Testis (tissue), 3 donors: ENCODE data around the gene NBEA. TPM values are rescaled to one million over a fixed set of nuclear protein-coding genes. Genes with fewer than 3 reads are reported as not detected.

Experiments used
- DNase-seq: peaks from one replicate; pipeline ENCODE4 v3.0.0-alpha.2; 2019
- H3K27ac ChIP-seq, 2 donors: fragments of 200-600 bp; sonication (generic); one replicate each; pipeline ENCODE4 v1.5.1; 2019
- H3K27me3 ChIP-seq: fragments of 200-600 bp; sonication (generic); one replicate; pipeline ENCODE4 v1.5.1; 2019
- H3K36me3 ChIP-seq: fragments of 200-600 bp; sonication (generic); one replicate; pipeline ENCODE4 v1.5.1; 2017; ENCODE audit warnings: low read depth; ENCODE audit errors: missing control alignments
- H3K4me1 ChIP-seq: fragments of 200-600 bp; sonication (generic); one replicate; pipeline ENCODE4 v1.5.1; 2019
- H3K4me3 ChIP-seq, 2 donors: fragments of 200-600 bp; sonication (generic); one replicate each; pipeline ENCODE4 v1.5.1; 2017 to 2019
- H3K9me3 ChIP-seq: fragments of 200-600 bp; sonication (generic); one replicate; pipeline ENCODE4 v1.5.1; 2017
- CTCF ChIP-seq, 3 experiments: fragments of 450-650 bp in 2 of 3; fragments of 200-600 bp in 1 of 3; sonication (generic) in 1 of 3; IDR thresholded peaks; one replicate each; pipeline ENCODE4 v1.5.1; 2016 to 2019; ENCODE audit warnings: antibody characterized with exemption in 3 of 3, mild to moderate bottlenecking in 2 of 3, moderate library complexity in 1 of 3
- POLR2A ChIP-seq: fragments of 450-650 bp; IDR thresholded peaks from one replicate; pipeline ENCODE4 v1.6.1; 2017; ENCODE audit warnings: antibody characterized with exemption, mild to moderate bottlenecking, moderate library complexity
- WGBS, 2 donors: methylation state at CpG; one replicate each; pipeline ENCODE4 v1.1.5; 2018; 5-methylcytosine and 5-hydroxymethylcytosine counted together
- intact Hi-C: fragments of 100-400 bp; cut with DNase I; formaldehyde crosslinking; loops from one replicate; pipeline ENCODE4 v1.15.1; 2023; ENCODE audit warnings: low total_unique reads
- polyA plus RNA-seq: library from polyadenylated mRNA; stranded (reverse); fragments of 350-450 nt; fragmentation: Illumina TruSeq; extraction: RNeasy Lipid Tissue Mini Kit (QIAGEN cat#74804); gene quantifications from one replicate; pipeline ENCODE4 v1.2.3, GENCODE V29; 2014; ENCODE audit warnings: low read depth, low replicate concordance; ENCODE audit not compliant: insufficient read depth
- total RNA-seq, 2 donors: library from RNA; depleted of rRNA; stranded (reverse); fragments of >200 nt; gene quantifications; one replicate each; pipeline ENCODE4 v1.2.3, GENCODE V29; 2016

NBEA gene
- total and polyA plus RNA-seq, 3 donors from 2014 or later = 8.6 to 22.2 (median 18.3) TPM

- H3K36me3 ChIP-seq = no peaks in the 10 kb centered on the region
- TF ChIP-seq CTCF (IDR thresholded peaks at IDR 0.05) (no peak), POLR2A (no peak)
- H3K9me3 ChIP-seq = no peaks in the 10 kb centered on the region
- no peaks in the 10 kb centered on the region for H3K4me1 ChIP-seq
- WGBS, 2 donors = 82 to 85% methylated on average over 11 of the region's 11 CpGs
- intact Hi-C loops = no loop called here
- H3K4me3 ChIP-seq = no peak overlapping the region
- H3K27ac ChIP-seq = no peak overlapping the region
- no peaks in the 10 kb centered on the region for H3K27me3 ChIP-seq
- no peak for DNase-seq
Observed at GRCh38 chr13:35698911-35699576, 757.0 kb downstream of the NBEA start.

GRCh38 chr13:35699825-35700510 is 757.9 kb downstream of the NBEA start:
- no peaks in the 10 kb centered on the region for H3K4me1 ChIP-seq
- TF ChIP-seq POLR2A (no peak), CTCF (IDR thresholded peaks at IDR 0.05) (no peak)
- no peak overlapping the region for H3K27ac ChIP-seq
- no peaks in the 10 kb centered on the region for H3K9me3 ChIP-seq
- DNase-seq = peak; percentile 61
- intact Hi-C loops = no loop called here
- no peaks in the 10 kb centered on the region for H3K36me3 ChIP-seq
- H3K4me3 ChIP-seq = no peak overlapping the region
- 57 to 60% methylated on average over 13 of the region's 13 CpGs for WGBS, 2 donors
- H3K27me3 ChIP-seq = no peaks in the 10 kb centered on the region

GRCh38 chr13:35700671-35701070 is 758.6 kb downstream of the NBEA start:
- 81 to 87% methylated on average over 5 of the region's 5 CpGs for WGBS, 2 donors
- intact Hi-C loops = no loop called here
- TF ChIP-seq POLR2A (no peak), CTCF (IDR thresholded peaks at IDR 0.05) (no peak)
- H3K36me3 ChIP-seq = no peaks in the 10 kb centered on the region
- no peak for DNase-seq
- no peaks in the 10 kb centered on the region for H3K4me1 ChIP-seq
- H3K4me3 ChIP-seq = no peak overlapping the region
- H3K27ac ChIP-seq = no peak overlapping the region
- H3K27me3 ChIP-seq = no peaks in the 10 kb centered on the region
- no peaks in the 10 kb centered on the region for H3K9me3 ChIP-seq

- H3K27me3 ChIP-seq = no peaks in the 10 kb centered on the region
Observed at GRCh38 chr13:35702316-35702715, 760.2 kb downstream of the NBEA start.

More at GRCh38 chr13:35702316-35702715, 760.2 kb downstream of the NBEA start:
- no peak for TF ChIP-seq CTCF (IDR thresholded peaks at IDR 0.05)
- TF ChIP-seq POLR2A = no peak
- intact Hi-C loops = no loop called here
- no peaks in the 10 kb centered on the region for H3K4me1 ChIP-seq
- no peaks in the 10 kb centered on the region for H3K36me3 ChIP-seq
- no peak overlapping the region for H3K4me3 ChIP-seq
- H3K9me3 ChIP-seq = no peaks in the 10 kb centered on the region
- H3K27ac ChIP-seq = no peak overlapping the region
- WGBS, 2 donors = 83 to 100% methylated on average over 2 of the region's 2 CpGs
- DNase-seq = no peak
